Stimulated activated CD4-positive, alpha-beta T cell treated with anti-CD3 and anti-CD28 coated beads, Interleukin-15, amount 100 ng/mL, for 48 hours (primary cell): ENCODE results near the gene OPRM1.

ENCODE experiments used
- DNase-seq, 2 donors: peaks; one replicate each; pipeline ENCODE4 v3.0.0-alpha.2; 2020; ENCODE audit warnings: low read depth in 2 of 2

OPRM1 gene

DNA sequence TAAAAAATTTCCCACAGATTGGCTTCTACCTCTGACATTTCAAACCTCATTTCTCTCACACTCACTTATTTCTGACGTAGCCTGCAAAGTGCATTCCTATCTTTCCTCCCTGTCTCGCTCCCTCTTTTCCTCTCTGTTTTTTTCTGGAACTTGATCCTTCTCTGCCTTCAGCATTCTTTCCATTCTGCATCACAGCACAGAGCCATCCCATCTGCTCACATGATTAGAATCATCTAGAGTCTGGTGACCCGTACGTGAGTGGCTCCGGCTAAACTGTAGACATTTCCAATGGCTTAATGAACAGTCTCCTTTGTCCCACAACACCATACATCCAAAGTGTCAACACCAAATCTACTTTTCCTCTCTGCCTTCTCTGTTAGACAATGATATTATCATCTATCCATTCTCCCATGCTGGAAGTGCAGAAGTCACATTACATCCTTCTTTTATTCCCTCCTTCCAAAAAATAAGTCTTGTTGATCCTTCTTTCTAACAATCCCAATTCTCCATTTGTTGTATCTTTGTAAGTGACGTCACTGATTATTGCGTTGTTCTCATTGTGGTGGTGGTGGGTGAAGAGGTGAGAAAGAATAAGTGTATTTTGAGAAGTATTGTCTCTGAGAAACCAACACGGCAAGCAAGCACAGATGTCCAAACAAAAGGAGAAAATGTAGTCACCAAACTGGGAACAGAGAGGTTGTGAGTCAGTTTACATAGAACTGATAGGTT lies 41.6 kb downstream of the OPRM1 start:
- DNase-seq = no peak

DNA sequence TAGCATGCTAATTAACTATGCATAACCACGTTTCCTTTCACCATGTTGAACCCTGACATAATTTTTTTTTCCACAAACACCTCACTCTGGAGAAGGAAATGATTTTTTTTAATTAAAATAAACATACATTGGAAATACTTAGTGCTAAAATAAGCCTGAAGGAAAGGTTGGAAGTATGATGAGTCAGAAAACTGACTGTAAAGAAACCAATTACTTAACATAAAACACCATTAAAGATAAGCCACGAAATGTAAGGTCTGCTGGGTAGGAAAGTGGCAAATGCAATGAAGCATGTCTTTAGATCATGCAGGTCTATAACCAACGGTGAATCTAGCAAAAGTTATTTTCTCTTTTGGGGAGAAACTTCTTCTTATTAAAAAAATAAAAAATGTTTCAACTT lies 47.5 kb downstream of the OPRM1 start:
- no peak for DNase-seq

DNA sequence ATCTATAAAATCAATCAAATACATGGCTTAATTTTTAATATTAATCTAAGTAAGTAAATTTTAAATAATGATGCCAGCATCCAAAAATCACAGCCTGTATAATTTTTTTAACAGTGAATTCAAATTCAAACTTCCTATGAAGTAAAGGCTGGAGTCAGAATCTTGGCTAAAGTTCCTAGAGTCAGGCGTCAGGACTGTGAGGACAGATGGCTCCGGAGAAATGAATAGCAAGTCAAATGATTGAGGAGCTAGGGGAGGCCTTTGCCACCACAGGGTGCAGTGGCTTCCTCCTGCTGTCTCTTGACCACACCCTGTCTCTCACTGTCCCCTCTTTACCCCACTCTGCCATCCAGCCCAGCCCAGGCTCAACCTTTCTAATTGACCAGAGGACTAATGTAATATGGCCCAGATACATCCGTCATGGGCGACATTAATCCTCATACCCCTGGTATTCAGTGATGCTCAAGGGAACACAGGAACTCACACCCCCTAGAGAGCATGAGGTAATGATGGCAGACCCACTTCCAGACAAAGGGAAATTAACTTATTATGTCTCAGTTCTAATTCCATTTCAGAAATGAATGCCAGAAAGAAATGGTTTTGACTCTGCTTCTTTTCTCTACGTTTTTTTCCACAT lies 53.4 kb downstream of the OPRM1 start:
- no peak for DNase-seq

DNA sequence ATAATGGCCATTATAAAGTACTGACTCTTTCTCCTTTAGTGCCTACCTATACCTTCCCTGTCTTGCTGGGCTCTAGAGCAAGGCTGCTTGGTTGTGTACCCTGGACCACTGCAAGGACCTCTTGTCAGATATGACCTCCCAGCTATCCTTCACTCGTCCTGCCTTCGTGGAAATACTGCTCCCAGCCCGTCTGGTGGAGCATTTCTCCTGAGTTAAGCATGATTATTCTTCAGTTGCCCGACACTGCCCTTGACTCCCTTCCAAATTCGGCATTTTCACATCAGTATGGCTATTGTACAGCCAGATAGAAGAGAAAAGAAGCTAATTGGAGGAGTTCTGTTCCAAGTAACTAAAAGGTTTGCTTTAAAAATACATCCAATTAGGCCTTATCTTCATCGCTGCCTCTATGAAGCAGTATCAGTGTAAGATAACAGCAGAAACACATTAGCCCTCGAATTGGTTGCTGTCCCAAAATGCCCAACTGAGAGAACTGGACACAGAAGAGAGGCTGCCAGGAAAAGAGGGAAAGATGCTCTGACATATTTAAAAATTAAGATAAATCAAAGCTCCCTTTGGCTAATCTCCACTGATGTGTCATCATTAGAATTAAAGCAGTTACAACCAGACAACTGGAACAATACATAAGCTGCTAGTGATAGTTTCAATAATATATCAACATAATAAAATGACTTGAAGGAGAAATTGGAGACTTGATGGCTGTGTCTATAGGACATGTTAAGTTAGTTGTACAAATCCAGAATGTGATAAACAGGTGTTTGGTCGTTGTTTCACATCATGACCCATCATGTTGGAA lies 54.4 kb downstream of the OPRM1 start:
- DNase-seq = no peak

- no peak for DNase-seq
These were observed 56.5 kb downstream of the OPRM1 start for GRCh38 chr6:154095571-154095970.

GRCh38 chr6:154096316-154096715 lies 57.3 kb downstream of the OPRM1 start:
- no peak for DNase-seq

DNA sequence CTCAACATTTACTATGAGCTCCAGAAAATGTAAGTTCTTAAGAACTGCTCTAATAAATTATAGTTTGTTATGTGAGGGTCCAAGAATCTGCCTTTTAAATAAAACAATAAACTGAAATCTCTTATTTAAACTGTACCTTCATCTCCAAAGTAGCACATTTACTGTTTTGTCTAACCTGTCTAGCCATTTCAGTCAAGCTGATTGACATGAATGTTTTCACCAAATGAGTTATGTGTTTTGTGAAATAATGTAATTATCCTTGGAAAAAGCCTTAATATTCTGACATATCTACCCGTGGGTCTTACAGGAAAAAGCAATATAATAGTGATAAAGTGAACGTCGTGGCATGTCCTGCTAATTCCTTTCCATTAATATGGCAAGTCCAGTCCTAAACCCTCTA lies 57.8 kb downstream of the OPRM1 start:
- DNase-seq = no peak

DNA sequence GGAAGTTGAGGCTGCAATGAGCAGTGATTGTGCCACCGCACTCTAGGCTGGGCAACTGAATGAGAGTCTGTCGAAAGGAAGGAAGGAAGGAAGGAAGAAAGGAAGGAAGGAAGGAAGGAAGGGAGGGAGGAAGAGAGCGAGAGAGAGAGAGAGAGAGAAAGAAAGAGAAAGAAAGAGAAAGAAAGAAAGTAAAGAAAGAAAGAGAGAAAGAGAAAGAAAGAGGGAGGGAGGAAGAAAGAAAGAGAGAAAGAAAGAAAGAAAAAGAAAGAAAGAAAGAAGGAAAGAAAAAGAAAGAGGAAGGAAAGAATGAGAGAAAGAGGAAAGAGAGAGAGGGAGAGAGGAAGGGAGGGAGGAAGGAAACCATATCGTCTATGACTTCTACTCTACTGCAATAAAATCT lies 60.2 kb downstream of the OPRM1 start:
- DNase-seq = no peak

DNA sequence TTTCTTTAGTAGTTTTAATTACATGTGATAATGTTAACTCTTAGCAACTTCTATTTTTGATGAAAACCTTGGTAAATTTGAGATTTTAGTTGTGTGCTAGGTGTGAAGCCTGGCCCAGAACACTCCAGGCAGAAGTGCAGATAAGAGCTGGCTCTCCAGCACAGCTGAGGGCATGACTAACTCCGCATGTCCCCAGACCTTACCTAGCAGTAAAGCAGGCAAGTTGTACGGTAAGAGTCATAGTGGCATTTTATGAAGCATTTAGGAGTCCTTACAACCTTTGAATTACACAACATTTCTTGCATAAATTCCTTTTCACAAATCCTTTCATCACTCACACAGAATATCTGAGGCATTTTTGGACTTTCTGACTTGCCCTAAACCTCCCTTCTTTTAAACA lies 67.2 kb downstream of the OPRM1 start:
- DNase-seq = no peak

GRCh38 chr6:154111025-154111424 lies 72.0 kb downstream of the OPRM1 start:
- DNase-seq = no peak

- no peak for DNase-seq
These were observed 73.3 kb downstream of the OPRM1 start for GRCh38 chr6:154112181-154112809.

- no peak for DNase-seq
These were observed 74.4 kb downstream of the OPRM1 start for GRCh38 chr6:154113392-154113791.

GRCh38 chr6:154117485-154117884 lies 78.4 kb downstream of the OPRM1 start:
- no peak for DNase-seq

DNA sequence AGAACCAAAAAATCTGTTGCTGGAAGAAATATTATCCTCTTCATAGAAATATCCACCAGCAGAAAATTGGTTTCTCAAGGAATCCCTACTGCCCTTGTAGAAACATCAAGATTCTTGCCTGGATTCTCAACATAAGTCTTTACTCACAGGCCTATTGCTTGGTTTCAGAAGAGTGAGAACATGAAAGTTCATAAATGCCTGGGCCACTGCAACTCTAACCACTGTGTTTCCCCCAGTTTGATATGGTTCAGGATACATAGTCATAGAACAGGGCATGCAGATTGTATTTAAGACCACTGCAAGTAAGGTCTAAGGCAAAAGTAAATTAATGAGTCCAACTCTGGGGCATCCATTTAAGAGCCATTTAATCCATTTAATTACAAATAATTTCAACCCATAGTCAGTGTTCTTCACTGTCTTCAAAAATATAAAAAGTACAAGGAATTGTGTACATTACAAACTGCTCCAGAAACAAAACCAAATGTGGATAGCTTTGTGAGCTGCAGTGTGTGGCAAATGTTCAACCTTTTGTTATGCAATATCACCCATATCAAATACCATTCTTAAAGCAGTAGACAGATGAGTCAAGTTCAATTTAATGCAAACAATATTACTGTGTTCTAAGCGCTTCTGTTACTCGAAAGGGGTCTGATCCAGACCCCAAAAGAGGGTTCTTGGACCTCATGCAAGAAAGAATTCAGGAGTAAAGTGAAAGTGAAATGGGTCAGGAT lies 83.3 kb downstream of the OPRM1 start:
- no peak for DNase-seq

DNA sequence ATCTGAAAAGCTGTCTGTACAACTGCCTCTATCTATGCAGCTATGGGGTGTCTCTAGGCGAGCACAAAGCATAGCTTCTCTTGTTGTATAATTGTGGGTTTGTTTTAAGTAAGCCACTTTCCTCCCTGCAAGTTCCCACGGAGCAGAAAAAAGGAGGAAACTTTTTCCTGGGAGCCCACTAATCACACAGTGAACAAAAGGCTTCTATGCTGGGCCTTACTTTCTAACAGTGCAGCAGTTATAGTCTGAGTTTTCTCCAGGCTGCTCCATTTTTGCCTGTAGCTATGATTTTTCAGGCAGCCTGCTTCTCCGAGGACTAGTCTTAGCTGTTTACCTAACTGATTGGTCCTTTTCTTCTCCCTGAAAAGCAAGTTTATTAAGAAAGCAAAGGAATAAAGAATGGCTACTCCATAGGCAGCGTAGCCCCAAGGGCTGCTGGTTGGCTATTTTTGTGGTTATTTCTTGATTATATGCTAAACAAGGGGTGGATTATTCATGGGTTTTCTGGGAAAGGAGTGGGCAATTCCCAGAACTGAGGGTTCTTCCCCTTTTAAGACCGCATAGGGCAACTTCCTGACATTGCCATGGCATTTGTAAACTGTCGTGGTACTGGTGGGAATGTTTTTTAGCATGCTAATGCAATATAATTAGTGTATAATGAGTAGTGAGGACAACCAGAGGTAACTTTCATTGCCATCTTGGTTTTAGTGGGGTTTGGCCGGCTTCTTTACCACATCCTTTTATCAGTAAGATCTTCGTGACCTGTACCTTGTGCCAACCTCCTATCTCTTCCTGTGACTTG lies 84.3 kb downstream of the OPRM1 start:
- DNase-seq = no peak

DNA sequence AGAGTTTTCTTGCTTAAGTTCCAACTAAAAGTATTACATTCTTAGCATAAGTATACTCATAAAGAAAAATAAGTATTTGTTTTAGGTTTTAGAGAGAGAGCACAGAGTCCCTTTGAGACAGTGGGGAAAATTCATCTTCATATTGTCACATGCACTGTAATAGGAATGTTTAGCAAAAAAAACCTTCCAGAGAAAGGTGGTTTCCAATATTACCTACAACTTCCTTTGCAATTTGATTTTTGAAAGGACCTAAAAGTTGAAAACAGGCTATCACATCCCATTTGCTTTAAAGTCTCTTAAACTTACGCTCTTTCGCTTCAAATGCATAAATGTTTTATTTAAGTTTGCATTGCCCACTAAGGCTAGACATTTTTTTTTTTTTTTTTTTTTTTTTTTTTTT lies 86.4 kb downstream of the OPRM1 start:
- no peak for DNase-seq

DNA sequence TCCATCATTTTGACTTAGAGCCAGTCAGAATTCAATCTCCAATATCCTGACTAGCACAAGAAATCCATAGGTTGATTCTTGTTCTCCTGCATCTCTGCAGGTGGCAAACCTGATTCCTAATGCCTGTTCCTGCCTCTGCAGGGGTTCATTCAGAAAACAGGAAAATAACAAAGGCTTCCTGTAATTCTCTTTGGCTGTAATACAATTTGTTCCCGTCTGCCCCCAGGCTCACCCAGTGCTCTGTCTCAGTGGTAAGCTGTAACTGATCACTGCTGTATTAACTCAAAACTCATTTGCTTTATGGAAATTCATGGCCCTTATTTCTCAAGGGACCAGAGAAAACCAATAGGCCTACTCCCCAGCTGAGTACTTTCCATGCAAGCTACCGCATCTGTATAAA lies 88.6 kb downstream of the OPRM1 start:
- no peak for DNase-seq

- DNase-seq = no peak
These were observed 95.6 kb downstream of the OPRM1 start for GRCh38 chr6:154134471-154135147.

DNA sequence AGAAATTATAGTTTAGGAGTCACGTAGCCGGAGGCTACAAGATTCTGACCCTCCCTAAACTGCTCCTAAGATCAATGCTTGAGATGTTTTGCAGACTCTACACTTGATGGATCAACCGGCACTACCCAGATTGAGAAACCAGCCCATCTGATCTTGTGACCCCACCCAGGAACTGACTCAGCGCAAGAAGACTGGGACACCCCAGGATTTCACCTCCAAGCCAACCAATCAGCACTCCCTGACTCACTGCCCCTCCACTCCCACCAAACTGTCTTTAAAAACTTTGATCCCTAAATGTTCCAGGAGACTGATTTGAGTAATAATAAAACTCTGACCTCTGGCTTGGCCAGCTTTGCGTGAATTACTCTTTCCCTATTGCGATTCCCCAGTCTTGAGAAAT lies 99.8 kb downstream of the OPRM1 start:
- no peak for DNase-seq

DNA sequence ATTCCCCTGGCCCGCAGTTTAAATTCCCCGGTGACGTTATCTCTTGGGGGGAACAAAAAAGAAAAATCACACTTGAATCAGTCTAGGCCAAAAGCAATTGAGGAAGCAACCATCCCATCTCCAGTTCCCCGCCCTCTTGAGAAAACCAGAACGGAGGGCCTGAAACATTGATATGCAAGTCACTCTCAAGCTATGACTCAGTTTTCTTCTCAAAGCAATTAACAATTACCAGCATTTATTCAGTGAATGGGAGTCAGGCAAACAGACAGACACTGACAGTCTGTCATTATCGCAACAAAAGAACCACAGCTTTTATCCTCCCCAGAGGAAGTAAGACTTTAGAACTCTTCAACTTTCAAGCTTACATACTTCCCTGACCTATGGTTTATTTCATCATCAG lies 100.9 kb downstream of the OPRM1 start:
- no peak for DNase-seq
